Fibroblast of skin of right quadriceps (primary cell): ENCODE data around the gene LGSN.
"Not testable (repeated sequence)": the region's sequence is repeated elsewhere in the genome, so short reads cannot be mapped to it uniquely, and the experiment has no call there.

Experiments
- DNase-seq: peaks from one replicate; pipeline ENCODE4 v3.0.0-alpha.2; 2013

Gene LGSN

GRCh38 chr6:63227928-63228894, 91.6 kb downstream of the LGSN start:
- DNase-seq: not testable (repeated sequence)

DNA sequence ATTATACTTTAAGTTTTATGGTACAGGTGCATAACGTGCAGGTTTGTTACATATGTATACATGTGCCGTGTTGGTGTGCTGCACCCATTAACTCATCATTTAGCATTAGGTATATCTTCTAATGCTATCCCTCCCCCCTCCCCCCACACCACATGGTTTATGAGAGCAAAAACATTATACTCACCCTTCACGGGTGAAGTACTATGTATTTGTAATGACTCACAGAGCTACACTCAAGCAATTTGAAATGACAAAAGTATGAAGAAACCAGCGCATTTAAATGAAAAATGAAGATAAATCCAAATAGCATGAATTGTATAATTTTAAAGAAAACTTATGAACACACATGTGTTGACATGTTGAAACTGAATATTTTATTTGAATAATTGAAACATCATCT, 93.8 kb downstream of the LGSN start:
- DNase-seq: not testable (repeated sequence)
